HCT116 (cell line): ENCODE results near the gene ANKRD16. TPM values are rescaled to one million over a fixed set of nuclear protein-coding genes. Genes with fewer than 3 reads are reported as not detected.

Experiments used
- ATAC-seq: fragments of 200-7000 bp; cut with Tn5 transposase; 2 replicates; pipeline ENCODE4 v1.9.1; 2020; ENCODE audit warnings: mild to moderate bottlenecking, moderate library complexity
- BruUV-seq: library from RNA; stranded (reverse); fragments of 400-500 nt; replicated peaks from 2 replicates; lab custom pipeline; 2021; lab: Mats Ljungman, UMichigan
- CTCF ChIA-PET: fragments of 300-600 bp; sonication (Branson Sonifier 250); formaldehyde crosslinking; loops from one replicate; lab custom pipeline; 2021; ENCODE audit warnings: antibody characterized with exemption; lab: Charles Lee
- POLR2A ChIA-PET: fragments of 300-600, 350-600 bp; sonication (Branson Sonifier 250); formaldehyde crosslinking; loops from one replicate; lab custom pipeline; 2021; ENCODE audit warnings: antibody characterized with exemption; lab: Charles Lee
- RAD21 ChIA-PET, 2 experiments: fragments of 300-600 bp; sonication (Branson Sonifier 250); formaldehyde crosslinking; loops; one replicate each; lab custom pipeline; 2023; ENCODE audit warnings: low total read pairs in 2 of 2; ENCODE audit not compliant: uncharacterized antibody in 2 of 2, unreplicated experiment in 2 of 2, low non-redundant PET in 1 of 2; lab: Charles Lee
- DNase-seq: peaks from one replicate; pipeline ENCODE4 v3.0.0-alpha.2; 2010; ENCODE audit warnings: low read depth, low spot score
- H2AFZ ChIP-seq: fragments of 200-600 bp; shearing (Covaris generic), sonication (generic); 2 replicates; pipeline ENCODE4 v1.6.1; 2017; ENCODE audit warnings: low read depth, mixed run types, mixed read lengths, antibody characterized with exemption, low read length; ENCODE audit not compliant: poor library complexity, severe bottlenecking
- H3K27ac ChIP-seq: 2 replicates; pipeline ENCODE4 v1.5.1; 2012; ENCODE audit warnings: low read depth, low read length
- H3K27me3 ChIP-seq: fragments of 200-600 bp; sonication (generic); 2 replicates; pipeline ENCODE4 v1.6.1; 2016; ENCODE audit warnings: mixed run types, low read length, mixed read lengths; ENCODE audit not compliant: insufficient read depth
- H3K36me3 ChIP-seq, 2 experiments: fragments of 200-500 bp in 1 of 2; fragments of 200-600 bp in 1 of 2; sonication (Bioruptor generic) in 1 of 2; sonication (generic) in 1 of 2; 2 replicates each; pipeline versions ENCODE4 v1.5.1 to v1.6.1; 2014 to 2016; ENCODE audit warnings: low read length in 2 of 2, inconsistent platforms in 1 of 2, mixed read lengths in 1 of 2, mixed run types in 1 of 2; ENCODE audit not compliant: insufficient read depth in 2 of 2, control insufficient read depth in 1 of 2
- H3K4me1 ChIP-seq, 2 experiments: fragments of 200-600 bp in 1 of 2; sonication (generic) in 1 of 2; 2 replicates each; pipeline versions ENCODE4 v1.5.1 to v1.6.1; 2012 to 2017; ENCODE audit warnings: low read length in 2 of 2, inconsistent platforms in 1 of 2, mild to moderate bottlenecking in 1 of 2, mixed read lengths in 1 of 2, mixed run types in 1 of 2, moderate library complexity in 1 of 2; ENCODE audit not compliant: insufficient read depth in 2 of 2, control insufficient read depth in 1 of 2
- H3K4me2 ChIP-seq: fragments of 200-600 bp; sonication (generic); 2 replicates; pipeline ENCODE4 v1.6.1; 2017; ENCODE audit warnings: mixed run types, low read length, mixed read lengths
- H3K4me3 ChIP-seq, 2 experiments: fragments of 200-600 bp in 1 of 2; sonication (generic) in 1 of 2; replicated peaks in 1 of 2; 2 replicates each; pipeline ENCODE4 v1.5.1; 2011 to 2016; ENCODE audit warnings: low read length in 2 of 2, control low read depth in 1 of 2, low read depth in 1 of 2, mild to moderate bottlenecking in 1 of 2, mixed read lengths in 1 of 2, mixed run types in 1 of 2
- H3K79me2 ChIP-seq: fragments of 200-600 bp; sonication (generic); 2 replicates; pipeline ENCODE4 v1.6.1; 2017; ENCODE audit warnings: mild to moderate bottlenecking, mixed run types, low read length, moderate library complexity, mixed read lengths; ENCODE audit not compliant: insufficient read depth
- H3K9ac ChIP-seq: fragments of 200-600 bp; sonication (generic); 2 replicates; pipeline ENCODE4 v1.6.1; 2016; ENCODE audit warnings: low read length, mixed read lengths
- H3K9me2 ChIP-seq: fragments of 200-600 bp; sonication (generic), shearing (Covaris generic); 2 replicates; pipeline ENCODE4 v1.6.1; 2017; ENCODE audit warnings: mixed run types, mild to moderate bottlenecking, moderate library complexity; ENCODE audit not compliant: insufficient read depth
- H3K9me3 ChIP-seq, 2 experiments: fragments of 200-500 bp in 1 of 2; fragments of 200-600 bp in 1 of 2; sonication (Bioruptor generic) in 1 of 2; sonication (generic) in 1 of 2; 2 replicates each; pipeline ENCODE4 v1.6.1; 2014 to 2017; ENCODE audit warnings: low read length in 2 of 2, mixed read lengths in 2 of 2, inconsistent platforms in 1 of 2, low read depth in 1 of 2, mild to moderate bottlenecking in 1 of 2, mixed run types in 1 of 2, moderate library complexity in 1 of 2; ENCODE audit not compliant: control insufficient read depth in 1 of 2, insufficient read depth in 1 of 2
- H4K20me1 ChIP-seq: fragments of 200-600 bp; sonication (generic), shearing (Covaris generic); 2 replicates; pipeline ENCODE4 v1.6.1; 2017; ENCODE audit warnings: mixed run types, mild to moderate bottlenecking, moderate library complexity; ENCODE audit not compliant: insufficient read depth
- ATF3 ChIP-seq: IDR thresholded peaks from 2 replicates; pipeline ENCODE4 v1.6.1; 2012
- CBX3 ChIP-seq: IDR thresholded peaks from 2 replicates; pipeline ENCODE4 v1.6.1; 2012; ENCODE audit warnings: low read depth
- CEBPB ChIP-seq: IDR thresholded peaks from 2 replicates; pipeline ENCODE4 v1.6.1; 2012; ENCODE audit warnings: low read depth
- EGR1 ChIP-seq: IDR thresholded peaks from 2 replicates; pipeline ENCODE4 v1.6.1; 2012; ENCODE audit warnings: low read depth
- ELF1 ChIP-seq: IDR thresholded peaks from 2 replicates; pipeline ENCODE4 v1.6.1; 2012; ENCODE audit warnings: low read depth, borderline replicate concordance
- EZH2phosphoT487 ChIP-seq: fragments of 200-600 bp; IDR thresholded peaks from 2 replicates; pipeline ENCODE4 v1.6.1; 2018; ENCODE audit warnings: antibody characterized with exemption, borderline replicate concordance
- POLR2A ChIP-seq: IDR thresholded peaks from 2 replicates; pipeline ENCODE4 v1.7.0; 2011; ENCODE audit warnings: borderline replicate concordance; ENCODE audit not compliant: insufficient read depth, insufficient read length; ENCODE audit errors: extremely low read depth
- REST ChIP-seq: IDR thresholded peaks from 2 replicates; pipeline ENCODE4 v1.6.1; 2012; ENCODE audit warnings: low read depth
- SIN3A ChIP-seq: IDR thresholded peaks from 2 replicates; pipeline ENCODE4 v1.6.1; 2012; ENCODE audit warnings: low read depth
- TCF7L2 ChIP-seq: IDR thresholded peaks from 2 replicates; pipeline ENCODE4 v1.7.0; 2011; ENCODE audit warnings: borderline replicate concordance, inconsistent platforms; ENCODE audit not compliant: insufficient read depth, insufficient read length; ENCODE audit errors: extremely low read depth
- ZFX ChIP-seq: fragments of 450-650 bp; IDR thresholded peaks from 2 replicates; pipeline ENCODE4 v1.6.1; 2017
- ZNF274 ChIP-seq: fragments of 200-500 bp; sonication (Bioruptor generic); IDR thresholded peaks from 2 replicates; pipeline ENCODE4 v1.6.1; 2014; ENCODE audit warnings: mild to moderate bottlenecking, low read depth, low read length, inconsistent platforms
- intact Hi-C: fragments of 100-400 bp; cut with micrococcal nuclease; formaldehyde crosslinking; loops from 2 replicates; pipeline ENCODE4 v1.10.0; 2022
- total RNA-seq: library from RNA; stranded (reverse); gene quantifications from one replicate; pipeline ENCODE4 v1.2.1, GENCODE V29; 2021; ENCODE audit not compliant: unreplicated experiment

Gene ANKRD16
- total RNA-seq, 1 experiment from 2014 or later: 9.4 TPM

GRCh38 chr10:5891009-5891408 is 1.3 kb upstream of the ANKRD16 start:
- ATAC-seq (no peak), DNase-seq (no peak)
- Histone ChIP-seq H4K20me1 (no peaks in the 10 kb centered on the region), H3K9me2 (no peaks in the 10 kb centered on the region), H3K4me3 (peak overlapping the region; percentile 92 to 98), H3K9ac (peak overlapping the region; percentile 93), H3K79me2 (peaks cover 63% of the 10 kb centered on the region), H3K4me1 (peaks cover 11 to 20% of the 10 kb centered on the region in 2 experiments; a peak in 3 of 4 replicates), H3K27ac (peak overlapping the region; percentile 59), H3K4me2 (peak overlapping the region; percentile 83), H3K27me3 (no peaks in the 10 kb centered on the region), H3K9me3 (no peaks in the 10 kb centered on the region), H3K36me3 (peaks cover 19 to 35% of the 10 kb centered on the region in 2 experiments; a peak in 2 of 4 replicates), H2AFZ (no peak overlapping the region)
- no peak for TF ChIP-seq POLR2A
- TF ChIP-seq CBX3: no peak
- no peak for TF ChIP-seq REST
- no peak for TF ChIP-seq EGR1
- no peak for TF ChIP-seq ATF3
- no peak for TF ChIP-seq EZH2phosphoT487
- no peak for TF ChIP-seq SIN3A
- no peak for TF ChIP-seq ZNF274
- TF ChIP-seq ELF1: no peak
- TF ChIP-seq TCF7L2: no peak
- no peak for TF ChIP-seq CEBPB
- TF ChIP-seq ZFX: no peak
- intact Hi-C loops: no loop called here
- TSS peak; percentile 46 for BruUV-seq
- CTCF ChIA-PET: interaction anchor here (2.2 kb wide), 1 partner anchor 17 kb away, joined by 12 read pairs; no protein-coding TSS in a partner anchor
- RAD21 ChIA-PET: no interaction called here
- POLR2A ChIA-PET: interaction anchor here (1.2 to 1.4 kb wide), 3 partner anchors 33 to 81 kb away, joined by 3 to 5 read pairs (median 4); partner anchors contain the start of gene GDI2
